Tibial nerve (tissue), 4 donors: Measurements from ENCODE around the gene DENR. TPM values are rescaled to one million over a fixed set of nuclear protein-coding genes. Genes with fewer than 3 reads are reported as not detected.
"Not testable (repeated sequence)": the region's sequence is repeated elsewhere in the genome, so short reads cannot be mapped to it uniquely, and the experiment has no call there.

Experiments used
- DNase-seq, 2 donors: peaks; one replicate each; pipeline ENCODE4 v3.0.0-alpha.2; 2019; ENCODE audit warnings: low spot score in 2 of 2
- H3K27ac ChIP-seq, 4 donors: fragments of 200-600 bp; sonication (generic) in 3 of 4; one replicate each; pipeline ENCODE4 v1.5.1; 2017 to 2019; ENCODE audit warnings: mild to moderate bottlenecking in 1 of 4
- H3K27me3 ChIP-seq, 2 donors: fragments of 200-600 bp; sonication (generic) in 1 of 2; one replicate each; pipeline versions ENCODE4 v1.5.1 to v1.6.0; 2017 to 2019
- H3K36me3 ChIP-seq, 3 donors: fragments of 200-600 bp; sonication (generic); one replicate each; pipeline ENCODE4 v1.5.1; 2018 to 2019
- H3K4me1 ChIP-seq, 4 donors: fragments of 200-600 bp; sonication (generic) in 3 of 4; one replicate each; pipeline ENCODE4 v1.5.1; 2017 to 2019
- H3K4me3 ChIP-seq, 4 donors: fragments of 200-600 bp; sonication (generic) in 3 of 4; one replicate each; pipeline ENCODE4 v1.5.1; 2017 to 2019; ENCODE audit warnings: mild to moderate bottlenecking in 1 of 4, moderate library complexity in 1 of 4
- H3K9me3 ChIP-seq, 4 donors: fragments of 200-600 bp; sonication (generic) in 3 of 4; one replicate each; pipeline ENCODE4 v1.5.1; 2017 to 2019
- CTCF ChIP-seq, 5 experiments: fragments of 200-600 bp in 3 of 5; fragments of 450-650 bp in 2 of 5; sonication (generic) in 3 of 5; IDR thresholded peaks; one replicate each; pipeline ENCODE4 v1.5.1; 2016 to 2019; ENCODE audit warnings: antibody characterized with exemption in 5 of 5, mild to moderate bottlenecking in 3 of 5, moderate library complexity in 2 of 5
- EP300 ChIP-seq, 2 donors: sonication (generic); formaldehyde crosslinking; IDR thresholded peaks; one replicate each; pipeline ENCODE4 v1.6.1; 2017; ENCODE audit warnings: antibody characterized with exemption in 2 of 2, mild to moderate bottlenecking in 1 of 2
- POLR2A ChIP-seq, 2 donors: fragments of 450-650 bp; IDR thresholded peaks; one replicate each; pipeline ENCODE4 v1.6.1; 2017; ENCODE audit warnings: antibody characterized with exemption in 2 of 2, mild to moderate bottlenecking in 2 of 2, moderate library complexity in 2 of 2
- WGBS, 2 donors: methylation state at CpG; one replicate each; pipeline ENCODE4 v1.1.5; 2018; 5-methylcytosine and 5-hydroxymethylcytosine counted together
- total RNA-seq, 4 donors: library from RNA; depleted of rRNA; stranded (reverse); fragments of >200 nt; gene quantifications; one replicate each; pipeline ENCODE4 v1.1.0, GENCODE V29; 2016

Gene DENR
- total RNA-seq, 4 donors from 2014 or later = 12.6 to 25.1 (median 17.3) TPM

GRCh38 chr12:122740351-122740750 lies 12.3 kb upstream of the DENR start:
- no peaks in the 10 kb centered on the region for H3K9me3 ChIP-seq
- no peak overlapping the region for H3K4me3 ChIP-seq
- TF ChIP-seq CTCF (IDR thresholded peaks at IDR 0.05) = no peak
- no peaks in the 10 kb centered on the region for H3K27me3 ChIP-seq
- no peaks in the 10 kb centered on the region for H3K36me3 ChIP-seq
- H3K27ac ChIP-seq = no peak overlapping the region
- DNase-seq = no peak
- H3K4me1 ChIP-seq = no peaks in the 10 kb centered on the region
- WGBS, 2 donors = 85 to 92% methylated on average over 7 of the region's 7 CpGs

GRCh38 chr12:122743895-122744525 lies 8.6 kb upstream of the DENR start:
- 83 to 91% methylated on average over 7 of the region's 7 CpGs for WGBS, 2 donors
- H3K27me3 ChIP-seq = no peaks in the 10 kb centered on the region
- no peak overlapping the region for H3K4me3 ChIP-seq
- no peak for DNase-seq
- H3K27ac ChIP-seq = no peak overlapping the region
- H3K36me3 ChIP-seq = no peaks in the 10 kb centered on the region
- H3K9me3 ChIP-seq = no peaks in the 10 kb centered on the region
- TF ChIP-seq POLR2A (IDR thresholded peaks at IDR 0.05) (no peak), CTCF (IDR thresholded peaks at IDR 0.05) (no peak), EP300 (IDR thresholded peaks at IDR 0.05) (no peak)
- no peaks in the 10 kb centered on the region for H3K4me1 ChIP-seq

- Histone ChIP-seq H3K9me3 (no peaks in the 10 kb centered on the region), H3K27me3 (no peaks in the 10 kb centered on the region), H3K36me3 (no peaks in the 10 kb centered on the region), H3K4me1 (peaks cover 0 to 7% (median 0%) of the 10 kb centered on the region in 4 donors), H3K4me3 (no peak overlapping the region), H3K27ac (no peak overlapping the region)
- DNase-seq = no peak
- WGBS, 2 donors = 77 to 78% methylated on average over 9 of the region's 9 CpGs
- TF ChIP-seq CTCF (IDR thresholded peaks at IDR 0.05) (no peak), POLR2A (IDR thresholded peaks at IDR 0.05) (no peak), EP300 (IDR thresholded peaks at IDR 0.05) (no peak)
Observed at GRCh38 chr12:122747224-122748135, 5.1 kb upstream of the DENR start.

- no peak for DNase-seq
Observed at GRCh38 chr12:122749569-122750332, 2.9 kb upstream of the DENR start.

GRCh38 chr12:122750781-122751515 lies 1.7 kb upstream of the DENR start:
- Histone ChIP-seq H3K4me1 (peaks cover 0 to 26% (median 12%) of the 10 kb centered on the region in 4 donors), H3K36me3 (peaks cover 0 to 11% (median 0%) of the 10 kb centered on the region in 3 donors)
- not testable (repeated sequence) for DNase-seq, H3K9me3 ChIP-seq, H3K4me3 ChIP-seq, H3K27ac ChIP-seq, H3K27me3 ChIP-seq
- WGBS, 2 donors = 83 to 85% methylated on average over 17 of the region's 17 CpGs

More at GRCh38 chr12:122749569-122750332, 2.9 kb upstream of the DENR start:
- Histone ChIP-seq H3K27ac (no peak overlapping the region), H3K27me3 (no peaks in the 10 kb centered on the region), H3K4me1 (peaks cover 0 to 24% (median 12%) of the 10 kb centered on the region in 4 donors), H3K9me3 (no peaks in the 10 kb centered on the region), H3K36me3 (no peaks in the 10 kb centered on the region), H3K4me3 (no peak overlapping the region)
- 73 to 81% methylated on average over 6 of the region's 6 CpGs for WGBS, 2 donors
- TF ChIP-seq EP300 (IDR thresholded peaks at IDR 0.05) (no peak), POLR2A (IDR thresholded peaks at IDR 0.05) (no peak), CTCF (IDR thresholded peaks at IDR 0.05) (no peak)
